Activated B cell treated with CpG ODN at 0.5 μM for 24 hours (primary cell): ENCODE measurements around the gene SH3RF3. TPM values are rescaled to one million over a fixed set of nuclear protein-coding genes. Genes with fewer than 3 reads are reported as not detected.

Experiments
- ATAC-seq: fragments of 200-7000 bp; cut with Tn5 transposase; one replicate; pipeline ENCODE4 v1.10.0; 2021; ENCODE audit warnings: low read depth, mild to moderate bottlenecking, moderate library complexity
- CTCF ChIA-PET: fragments of 350-600 bp; sonication (Branson Sonifier 250); formaldehyde crosslinking; loops from one replicate; lab custom pipeline; 2021; ENCODE audit warnings: antibody characterized with exemption; lab: Charles Lee
- POLR2A ChIA-PET: fragments of 350-600 bp; sonication (Branson Sonifier 250); formaldehyde crosslinking; loops from one replicate; lab custom pipeline; 2021; ENCODE audit warnings: antibody characterized with exemption; lab: Charles Lee
- DNase-seq: peaks from one replicate; pipeline ENCODE4 v3.0.0; 2022
- H3K27ac Mint-ChIP-seq: one replicate; pipeline ENCODE4 v1.8.0; 2020; ENCODE audit warnings: mixed read lengths
- H3K27me3 Mint-ChIP-seq: one replicate; pipeline ENCODE4 v1.8.0; 2021; ENCODE audit warnings: mixed read lengths
- H3K36me3 Mint-ChIP-seq: one replicate; pipeline ENCODE4 v1.8.0; 2021; ENCODE audit warnings: low read depth, mixed read lengths
- H3K4me1 Mint-ChIP-seq: one replicate; pipeline ENCODE4 v1.8.0; 2021; ENCODE audit warnings: mixed read lengths
- H3K4me3 Mint-ChIP-seq: one replicate; pipeline ENCODE4 v1.8.0; 2020; ENCODE audit warnings: mild to moderate bottlenecking, mixed read lengths
- H3K9me3 Mint-ChIP-seq: one replicate; pipeline ENCODE4 v1.8.0; 2020; ENCODE audit warnings: mixed read lengths
- intact Hi-C: fragments of 100-400 bp; cut with micrococcal nuclease; formaldehyde crosslinking; loops from one replicate; pipeline ENCODE4 v1.15.1; 2024
- total RNA-seq: library from RNA; stranded (reverse); gene quantifications from 2 replicates; pipeline ENCODE4 v1.2.3, GENCODE V29; 2022
- TF ChIP-seq, protein P1 (sequence below): fragments of 200-600 bp; IDR thresholded peaks from one replicate; pipeline ENCODE4 v1.8.0; 2022; ENCODE audit warnings: antibody characterized with exemption, mild to moderate bottlenecking

SH3RF3 gene
- total RNA-seq, 1 donor from 2014 or later: 0.09 TPM

GRCh38 chr2:109345091-109345490, 216.1 kb downstream of the SH3RF3 start:
- Mint-ChIP-seq H3K9me3 (no peaks in the 10 kb centered on the region), H3K4me1 (peaks cover 14% of the 10 kb centered on the region), H3K4me3 (no peak overlapping the region), H3K27me3 (no peaks in the 10 kb centered on the region), H3K27ac (no peak overlapping the region), H3K36me3 (no peaks in the 10 kb centered on the region)
- ATAC-seq (no peak), DNase-seq (no peak)
- intact Hi-C loops: no loop called here
- ChIA-PET CTCF (no interaction called here), POLR2A (no interaction called here)
- TF ChIP-seq, protein P1, sequence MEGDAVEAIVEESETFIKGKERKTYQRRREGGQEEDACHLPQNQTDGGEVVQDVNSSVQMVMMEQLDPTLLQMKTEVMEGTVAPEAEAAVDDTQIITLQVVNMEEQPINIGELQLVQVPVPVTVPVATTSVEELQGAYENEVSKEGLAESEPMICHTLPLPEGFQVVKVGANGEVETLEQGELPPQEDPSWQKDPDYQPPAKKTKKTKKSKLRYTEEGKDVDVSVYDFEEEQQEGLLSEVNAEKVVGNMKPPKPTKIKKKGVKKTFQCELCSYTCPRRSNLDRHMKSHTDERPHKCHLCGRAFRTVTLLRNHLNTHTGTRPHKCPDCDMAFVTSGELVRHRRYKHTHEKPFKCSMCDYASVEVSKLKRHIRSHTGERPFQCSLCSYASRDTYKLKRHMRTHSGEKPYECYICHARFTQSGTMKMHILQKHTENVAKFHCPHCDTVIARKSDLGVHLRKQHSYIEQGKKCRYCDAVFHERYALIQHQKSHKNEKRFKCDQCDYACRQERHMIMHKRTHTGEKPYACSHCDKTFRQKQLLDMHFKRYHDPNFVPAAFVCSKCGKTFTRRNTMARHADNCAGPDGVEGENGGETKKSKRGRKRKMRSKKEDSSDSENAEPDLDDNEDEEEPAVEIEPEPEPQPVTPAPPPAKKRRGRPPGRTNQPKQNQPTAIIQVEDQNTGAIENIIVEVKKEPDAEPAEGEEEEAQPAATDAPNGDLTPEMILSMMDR: no peak

DNA sequence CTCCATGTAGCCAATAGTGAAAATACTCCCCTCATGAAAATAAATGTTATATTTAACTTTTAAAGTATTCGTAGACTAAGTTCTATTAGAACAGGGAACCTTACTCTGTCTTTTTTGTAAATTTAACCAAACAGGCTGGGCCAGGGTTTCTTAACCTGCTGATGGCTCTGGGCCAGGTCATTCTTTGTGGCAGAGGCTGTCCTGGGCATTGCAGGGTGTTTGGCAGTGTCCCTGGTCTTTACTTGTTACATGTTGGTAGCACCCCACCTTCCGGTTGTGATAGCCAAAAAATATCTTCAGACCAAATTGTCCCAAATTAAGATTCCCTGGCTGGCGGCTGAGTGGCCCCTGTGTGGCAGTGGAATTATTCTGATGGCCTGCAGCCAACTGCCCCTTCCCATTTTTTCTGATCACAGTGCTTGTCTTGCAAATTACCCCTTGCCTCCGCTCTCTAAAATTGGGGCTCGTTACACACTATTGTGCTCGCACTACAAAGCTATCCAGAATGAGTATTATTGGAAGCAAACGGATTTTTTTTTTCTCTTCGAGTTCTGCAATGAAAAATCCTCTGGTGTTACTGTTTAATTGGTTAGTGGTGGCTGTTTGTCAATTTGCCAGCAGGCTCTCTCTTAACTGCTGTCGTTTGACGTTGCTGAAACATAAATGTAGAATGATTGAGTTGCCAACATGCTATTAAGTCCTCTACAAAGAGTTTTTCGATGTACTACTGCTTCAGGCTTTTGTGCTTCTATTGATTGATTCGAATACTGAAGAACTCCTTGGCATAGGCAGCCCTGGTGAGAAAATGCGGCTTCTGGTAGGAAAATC, 216.9 kb downstream of the SH3RF3 start:
- TF ChIP-seq, protein P1: no peak
- Mint-ChIP-seq H3K4me1 (peaks cover 14% of the 10 kb centered on the region), H3K27ac (no peak overlapping the region), H3K36me3 (no peaks in the 10 kb centered on the region), H3K27me3 (no peaks in the 10 kb centered on the region), H3K4me3 (no peak overlapping the region), H3K9me3 (no peaks in the 10 kb centered on the region)
- ChIA-PET POLR2A (no interaction called here), CTCF (no interaction called here)
- intact Hi-C loops: no loop called here
- ATAC-seq (no peak), DNase-seq (no peak)

DNA sequence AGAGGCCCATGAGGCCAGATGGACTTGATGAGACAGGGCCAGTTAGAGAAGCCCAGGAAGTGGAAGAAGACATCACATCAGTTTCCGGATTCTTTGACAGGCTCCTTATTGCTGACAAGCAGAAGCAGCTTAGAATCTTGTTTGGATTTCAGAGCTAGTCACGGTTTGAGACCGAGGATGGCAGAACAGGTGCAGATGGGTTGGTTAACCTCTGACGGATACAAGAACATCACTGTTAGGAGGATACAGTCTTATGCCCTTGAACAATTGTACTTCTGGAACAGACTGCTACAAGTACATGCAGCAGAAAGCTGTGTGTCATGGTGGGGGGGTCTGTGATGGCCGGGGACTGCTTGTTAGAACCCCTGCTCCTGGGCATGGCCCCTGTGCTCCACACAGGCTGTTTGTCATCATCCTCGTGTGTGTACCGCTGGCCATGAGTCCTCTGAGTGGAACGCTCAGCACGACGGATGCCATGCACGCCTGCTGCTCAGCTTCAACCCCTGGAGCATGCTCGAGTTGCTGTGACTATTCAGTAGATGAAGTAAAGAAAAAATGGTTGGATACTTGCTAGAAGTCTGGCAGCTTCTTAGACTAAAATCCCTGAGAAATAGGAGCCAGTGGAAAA, 217.7 kb downstream of the SH3RF3 start:
- ATAC-seq (no peak), DNase-seq (no peak)
- CTCF ChIA-PET: no interaction called here
- Mint-ChIP-seq H3K4me1 (peaks cover 14% of the 10 kb centered on the region), H3K9me3 (no peaks in the 10 kb centered on the region), H3K27me3 (peaks cover under 1% of the 10 kb centered on the region), H3K27ac (no peak overlapping the region), H3K4me3 (no peak overlapping the region), H3K36me3 (no peaks in the 10 kb centered on the region)
- TF ChIP-seq, protein P1: no peak
- intact Hi-C loops: no loop called here
- POLR2A ChIA-PET: no interaction called here

- CTCF ChIA-PET: no interaction called here
Observed at GRCh38 chr2:109347626-109348025, 218.6 kb downstream of the SH3RF3 start.

GRCh38 chr2:109348190-109348589, 219.2 kb downstream of the SH3RF3 start:
- ATAC-seq (no peak), DNase-seq (no peak)
- intact Hi-C loops: no loop called here
- peaks cover 14% of the 10 kb centered on the region for H3K4me1 Mint-ChIP-seq
- no peaks in the 10 kb centered on the region for H3K9me3 Mint-ChIP-seq
- no peaks in the 10 kb centered on the region for H3K36me3 Mint-ChIP-seq
- H3K27me3 Mint-ChIP-seq: peaks cover 2% of the 10 kb centered on the region
- H3K27ac Mint-ChIP-seq: no peak overlapping the region
- POLR2A ChIA-PET: no interaction called here
- CTCF ChIA-PET: no interaction called here
- TF ChIP-seq, protein P1: no peak
- no peak overlapping the region for H3K4me3 Mint-ChIP-seq

More at GRCh38 chr2:109347626-109348025, 218.6 kb downstream of the SH3RF3 start:
- Mint-ChIP-seq H3K4me3 (no peak overlapping the region), H3K4me1 (peaks cover 14% of the 10 kb centered on the region), H3K27me3 (peaks cover 2% of the 10 kb centered on the region), H3K9me3 (no peaks in the 10 kb centered on the region), H3K36me3 (no peaks in the 10 kb centered on the region), H3K27ac (no peak overlapping the region)
- intact Hi-C loops: no loop called here
- TF ChIP-seq, protein P1: no peak
- POLR2A ChIA-PET: no interaction called here
- ATAC-seq: no peak
- DNase-seq: no peak
